NCI-H187 (cell line): ENCODE results near the gene TXN2.
"Not testable (repeated sequence)": the region's sequence is repeated elsewhere in the genome, so short reads cannot be mapped to it uniquely, and the experiment has no call there.

Experiments
- DNase-seq, 2 experiments: peaks; one replicate each; lab custom pipeline; 2025; lab: John Stamatoyannopoulos, UW

The TXN2 gene, protein sequence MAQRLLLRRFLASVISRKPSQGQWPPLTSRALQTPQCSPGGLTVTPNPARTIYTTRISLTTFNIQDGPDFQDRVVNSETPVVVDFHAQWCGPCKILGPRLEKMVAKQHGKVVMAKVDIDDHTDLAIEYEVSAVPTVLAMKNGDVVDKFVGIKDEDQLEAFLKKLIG

DNA sequence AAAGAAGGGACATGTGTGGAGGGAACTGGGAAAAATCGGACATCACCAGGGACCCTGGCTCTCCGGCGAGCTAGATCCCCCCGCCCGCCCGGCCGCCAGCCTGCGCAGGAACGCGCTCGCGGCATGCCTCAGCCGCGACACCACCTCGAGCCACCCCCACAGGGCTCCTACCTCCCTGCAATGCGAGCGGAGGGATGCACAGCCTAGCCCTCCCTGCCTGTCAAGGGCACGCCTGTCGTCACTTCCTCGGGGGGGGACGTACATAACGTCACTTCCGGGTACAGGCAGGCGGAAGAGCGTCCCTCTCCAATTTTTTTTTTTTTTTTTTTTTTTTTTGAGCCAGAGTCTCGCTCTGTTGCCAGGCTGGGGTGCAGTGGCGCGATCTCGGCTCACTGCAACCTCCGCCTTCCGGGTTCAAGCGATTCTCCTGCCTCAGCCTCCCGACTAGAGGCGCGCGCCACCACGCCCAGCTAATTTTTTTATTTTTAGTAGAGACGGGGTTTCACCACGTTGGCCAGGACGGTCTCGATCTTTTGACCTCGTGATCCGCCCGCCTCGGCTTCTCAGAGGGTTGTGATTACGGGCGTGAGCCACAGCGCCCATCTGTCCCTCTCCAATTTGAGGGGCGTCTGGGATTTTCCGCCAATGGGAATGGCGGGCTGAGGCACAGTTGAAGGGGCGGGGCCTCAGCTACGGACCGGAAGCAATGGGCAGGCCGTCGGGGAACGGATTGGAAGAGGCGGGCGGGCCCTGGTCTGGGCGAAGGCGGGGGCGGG lies at the start of gene TXN2:
TXN2 (minus strand) TSS at position 248 of the 776 bp plus-strand sequence. CDS start 803 bp downstream, outside the sequence.
- peak; percentile 55 to 73 for DNase-seq

DNA sequence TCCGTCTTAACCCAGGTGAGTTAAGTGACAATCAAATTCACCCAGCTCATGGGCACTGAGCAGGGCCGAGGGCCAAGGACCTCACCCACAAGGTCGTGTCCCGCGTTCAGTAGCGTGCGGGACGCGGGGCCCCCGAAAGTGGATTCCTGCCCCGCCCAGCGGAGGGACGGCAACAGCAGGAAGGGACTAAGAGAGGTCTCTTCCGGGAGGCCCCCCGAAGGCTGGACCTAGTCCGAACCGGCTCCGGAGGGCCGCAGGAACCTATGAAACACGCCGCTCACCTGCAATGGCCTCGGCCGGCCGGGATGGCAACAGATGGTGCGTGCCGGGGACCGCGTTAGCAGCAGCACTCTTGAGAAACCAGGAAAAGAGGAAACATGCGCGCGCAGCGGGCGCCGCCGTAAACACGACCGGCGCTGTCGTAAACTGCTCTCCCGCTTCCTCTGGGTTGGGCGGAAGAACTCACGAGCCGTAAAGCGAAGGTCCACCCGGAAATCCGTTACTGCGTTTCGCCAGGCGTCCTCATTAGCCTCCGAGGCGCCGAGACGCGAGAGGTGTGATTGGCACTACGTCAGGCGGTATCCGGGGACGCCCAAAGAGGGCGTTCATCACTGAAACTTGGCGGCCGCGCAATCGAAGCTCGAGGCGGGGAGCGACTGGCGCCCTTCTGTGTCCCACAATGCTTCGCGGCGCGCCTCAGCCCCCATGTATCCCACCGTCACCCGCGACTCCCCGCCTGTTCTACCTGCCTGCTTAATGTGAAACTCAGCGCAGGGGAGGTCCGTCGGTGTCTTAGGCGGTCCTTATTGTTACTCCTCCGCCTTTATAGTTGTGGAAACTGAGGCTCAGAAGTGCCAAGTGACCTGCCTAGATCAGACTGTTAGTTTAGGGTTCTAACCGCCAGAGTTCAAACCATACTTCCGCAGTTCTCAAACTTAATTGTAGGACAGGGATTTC lies 47.6 kb upstream of the TXN2 start, which contains the start of gene EIF3D:
EIF3D (minus strand) TSS at position 372 of the 957 bp plus-strand sequence. CDS start 3,045 bp downstream, outside the sequence.
- peak; percentile 88 to 93 for DNase-seq

DNA sequence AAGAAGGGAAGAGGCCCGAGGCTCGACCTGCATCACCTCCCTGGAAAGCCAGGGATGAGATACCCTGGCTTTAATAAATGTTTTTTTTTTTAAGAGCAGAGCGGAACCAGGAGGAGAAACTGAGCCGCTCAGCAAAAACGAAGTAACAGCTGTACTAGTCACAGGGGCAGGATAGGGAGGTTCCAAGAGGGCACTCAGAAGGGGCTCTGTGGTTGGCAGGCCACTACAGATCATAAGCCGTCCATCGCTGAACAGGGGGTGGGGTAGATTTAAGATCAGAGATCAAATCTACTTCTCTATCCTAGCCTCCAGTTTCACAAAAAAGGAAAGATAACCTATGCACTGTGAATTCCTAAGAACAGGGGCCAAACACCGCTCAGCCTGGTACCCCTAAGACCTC lies 46.9 kb upstream of the TXN2 start:
- no peak for DNase-seq

DNA sequence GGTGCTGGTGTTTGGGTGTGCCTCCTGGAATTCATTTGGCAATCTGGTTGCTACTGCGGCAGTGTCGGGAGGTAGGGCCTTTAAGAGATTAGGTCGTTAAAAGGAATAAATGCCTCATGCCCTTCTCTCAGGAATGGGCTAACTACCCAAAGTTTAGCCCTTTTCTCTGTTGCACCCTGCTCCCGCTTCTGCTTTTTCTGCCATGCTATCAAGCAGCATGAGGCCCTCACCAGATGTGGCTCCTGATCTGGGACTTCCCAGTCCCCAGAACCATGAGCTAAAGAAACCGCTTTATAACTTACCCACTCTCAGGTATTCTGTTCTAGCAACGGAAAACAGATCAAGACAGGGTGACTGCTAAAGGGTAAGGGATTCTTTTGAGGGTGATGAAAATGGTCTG lies 41.2 kb upstream of the TXN2 start:
- DNase-seq = no peak

DNA sequence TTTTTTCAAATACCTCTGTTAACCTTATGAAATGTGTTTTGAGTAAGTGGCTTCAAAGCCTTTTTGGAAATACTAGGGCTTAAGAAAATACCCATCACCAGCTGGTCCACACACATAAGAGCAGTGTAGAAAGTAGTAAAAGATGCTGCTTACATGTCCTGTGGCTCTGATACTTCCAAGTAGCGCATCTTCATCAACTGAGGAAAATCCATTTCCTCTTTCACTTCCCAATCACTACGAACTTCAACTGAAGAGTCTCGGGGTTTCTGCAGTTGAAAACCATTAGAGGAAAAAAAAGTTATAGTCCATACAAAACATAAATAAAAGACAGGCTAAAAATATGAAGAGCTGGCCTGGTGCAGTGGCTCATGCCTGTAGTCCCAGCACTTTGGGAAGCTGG lies 39.0 kb upstream of the TXN2 start:
- DNase-seq = no peak

DNA sequence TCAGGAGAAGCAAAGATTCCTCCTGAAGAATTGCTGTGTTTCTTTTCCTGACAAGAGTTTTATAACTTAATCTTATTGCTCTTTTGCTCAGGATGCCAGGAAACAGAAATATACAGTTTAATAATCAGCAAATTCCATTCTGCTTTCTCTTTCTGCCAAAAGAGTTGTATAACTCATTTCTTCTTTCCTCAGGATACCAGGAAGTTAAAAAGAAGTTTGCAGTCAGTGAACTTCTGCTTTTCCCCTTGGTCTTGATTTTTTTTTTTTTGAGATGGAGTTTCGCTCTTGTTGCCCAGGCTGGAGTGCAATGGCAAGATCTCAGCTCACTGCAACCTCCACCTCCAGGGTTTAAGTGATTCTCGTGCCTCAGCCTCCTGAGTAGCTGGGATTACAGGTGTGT lies 38.5 kb upstream of the TXN2 start:
- DNase-seq = not testable (repeated sequence)

DNA sequence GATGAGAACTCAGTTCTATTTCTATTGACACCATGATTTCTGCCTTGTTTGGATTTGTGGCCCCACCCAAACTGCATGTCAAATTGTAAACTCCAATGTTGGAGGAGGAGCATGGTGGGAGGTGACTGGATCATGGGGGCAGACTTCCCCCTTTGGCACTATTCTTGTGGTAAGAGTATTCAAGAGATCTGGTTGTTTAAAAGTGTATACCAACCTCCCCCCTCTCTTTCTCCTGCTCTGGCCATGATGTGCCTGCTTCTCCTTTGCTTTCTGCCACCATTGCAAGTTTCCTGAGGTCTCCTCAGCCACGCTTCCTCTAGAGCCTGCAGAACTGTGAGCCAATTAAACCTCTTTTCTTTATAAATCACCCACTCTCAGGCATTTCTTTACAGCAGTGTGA lies 33.3 kb upstream of the TXN2 start:
- DNase-seq = no peak

DNA sequence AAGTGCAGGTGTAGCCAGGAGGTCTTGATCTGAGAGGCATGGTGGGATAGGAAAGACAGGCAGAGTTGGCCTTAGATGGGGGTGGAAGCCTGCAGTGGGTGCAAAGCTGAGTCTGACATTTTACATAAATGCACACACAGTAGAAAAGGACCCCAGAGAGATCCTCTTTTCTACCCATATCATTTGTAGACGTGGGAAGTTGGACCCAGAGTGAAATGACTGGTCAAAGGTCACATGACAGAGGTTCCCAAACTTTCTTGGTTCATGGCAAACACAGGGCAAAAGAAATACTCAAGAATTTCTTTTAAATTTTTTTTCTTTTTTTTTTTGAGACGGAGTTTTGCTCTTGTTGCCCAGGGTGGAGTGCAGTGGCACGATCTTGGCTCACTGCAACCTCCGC lies 31.6 kb upstream of the TXN2 start:
- no peak for DNase-seq

DNA sequence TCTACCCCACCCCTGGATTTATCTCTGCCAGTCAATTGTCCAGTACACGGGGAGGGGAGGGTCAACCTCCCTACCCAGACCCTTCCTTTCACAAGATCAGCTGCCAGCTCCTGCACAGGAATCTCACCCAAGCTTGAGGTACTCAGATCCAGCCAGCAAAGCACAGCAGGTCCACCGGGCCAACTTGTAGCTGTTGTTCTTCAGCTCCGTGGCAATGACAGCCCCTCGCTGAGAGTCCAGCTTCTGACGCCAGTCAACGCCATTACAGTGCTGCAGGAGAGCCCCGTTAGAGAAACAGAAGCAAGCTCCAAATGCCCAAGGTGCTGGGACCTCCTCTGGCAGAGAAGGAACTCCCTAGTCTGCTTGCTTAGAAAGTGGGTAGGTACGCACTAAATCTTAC lies 30.9 kb upstream of the TXN2 start:
- no peak for DNase-seq

DNA sequence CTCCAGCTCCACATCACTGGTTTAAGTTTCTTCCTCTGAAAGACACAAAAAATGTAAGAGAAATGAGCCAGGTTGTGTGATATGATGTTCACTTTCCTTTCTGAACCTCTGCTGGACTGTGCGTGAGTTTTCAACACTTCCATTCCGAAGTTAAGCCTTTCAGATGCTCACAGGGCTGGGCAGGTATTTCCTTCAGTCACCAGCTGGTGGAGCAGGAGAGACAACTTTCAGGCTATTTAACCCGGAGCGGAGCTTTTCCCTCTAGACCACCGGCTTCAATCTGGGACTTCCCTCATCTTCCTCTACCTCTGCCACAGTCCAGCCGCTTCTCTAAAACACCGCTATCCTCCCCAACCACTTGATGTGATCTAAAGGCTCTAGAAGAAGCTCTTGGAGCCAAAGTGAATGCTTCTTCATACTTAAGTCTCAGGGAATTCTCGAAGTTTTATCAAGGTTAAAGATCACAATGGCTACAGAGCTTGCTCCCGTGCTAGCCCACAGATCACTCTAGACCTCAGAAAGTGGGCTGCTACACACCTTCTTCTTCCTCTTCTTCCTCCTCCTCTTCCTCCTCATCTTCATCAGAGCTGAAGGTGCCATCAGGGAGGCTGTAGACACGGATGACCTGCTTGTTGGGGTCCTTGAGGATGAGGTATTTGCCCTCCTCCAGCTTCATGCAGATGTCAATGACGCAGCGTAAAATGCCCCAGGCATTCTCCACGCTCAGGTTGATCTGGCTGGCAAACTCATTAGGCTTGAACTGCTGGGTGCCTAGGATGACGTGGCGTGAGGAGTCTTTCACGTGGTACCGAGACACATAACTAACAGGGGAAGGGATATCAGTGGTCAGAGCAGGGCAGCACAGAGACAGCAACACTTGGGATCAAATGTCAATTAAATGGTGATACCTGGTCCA lies 29.8 kb upstream of the TXN2 start:
- peak in 1 of 2 experiments; percentile 18 for DNase-seq

DNA sequence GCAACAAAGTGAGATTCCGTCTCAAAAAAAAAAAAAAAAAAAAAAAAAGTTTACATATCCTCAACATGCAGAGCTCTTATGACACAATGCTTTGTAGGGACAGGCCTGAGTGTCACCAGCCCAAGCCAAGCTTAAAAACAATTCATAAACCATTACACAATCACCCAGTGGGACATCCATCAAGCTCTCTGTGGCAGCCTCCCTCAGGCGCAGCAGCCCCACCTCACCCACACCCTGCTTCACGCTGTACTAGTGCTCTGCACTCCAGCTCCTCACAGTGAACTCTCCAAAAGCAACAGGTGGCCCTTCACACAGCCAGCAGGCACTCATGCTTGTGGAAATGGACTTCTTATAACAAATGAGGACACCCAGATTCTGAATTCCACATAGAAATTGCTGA lies 28.9 kb upstream of the TXN2 start:
- DNase-seq = peak; percentile 52 to 81

DNA sequence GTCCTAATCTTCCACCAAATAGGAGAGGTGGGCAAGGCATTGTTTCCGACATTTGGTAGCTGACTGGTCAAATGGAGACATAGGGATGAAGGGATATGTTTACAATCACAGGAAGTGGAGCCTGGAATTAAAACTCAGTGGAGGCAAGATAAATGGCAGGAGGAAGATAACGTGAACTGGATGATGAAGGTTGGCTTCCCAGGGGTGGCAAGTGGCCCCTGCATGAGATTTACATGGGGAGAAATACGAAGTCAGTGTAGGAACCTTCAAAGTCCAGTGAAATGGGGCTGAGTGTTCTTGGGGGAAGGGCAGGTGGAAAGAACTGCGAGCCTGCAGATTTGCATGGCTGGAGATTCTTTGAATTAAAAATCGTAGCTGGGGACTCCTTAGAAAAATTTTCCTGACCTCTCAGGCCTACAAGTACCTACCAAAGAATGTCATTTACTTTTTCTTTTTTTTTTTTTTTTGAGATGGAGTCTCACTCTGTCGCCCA lies 26.1 kb upstream of the TXN2 start:
- no peak for DNase-seq

DNA sequence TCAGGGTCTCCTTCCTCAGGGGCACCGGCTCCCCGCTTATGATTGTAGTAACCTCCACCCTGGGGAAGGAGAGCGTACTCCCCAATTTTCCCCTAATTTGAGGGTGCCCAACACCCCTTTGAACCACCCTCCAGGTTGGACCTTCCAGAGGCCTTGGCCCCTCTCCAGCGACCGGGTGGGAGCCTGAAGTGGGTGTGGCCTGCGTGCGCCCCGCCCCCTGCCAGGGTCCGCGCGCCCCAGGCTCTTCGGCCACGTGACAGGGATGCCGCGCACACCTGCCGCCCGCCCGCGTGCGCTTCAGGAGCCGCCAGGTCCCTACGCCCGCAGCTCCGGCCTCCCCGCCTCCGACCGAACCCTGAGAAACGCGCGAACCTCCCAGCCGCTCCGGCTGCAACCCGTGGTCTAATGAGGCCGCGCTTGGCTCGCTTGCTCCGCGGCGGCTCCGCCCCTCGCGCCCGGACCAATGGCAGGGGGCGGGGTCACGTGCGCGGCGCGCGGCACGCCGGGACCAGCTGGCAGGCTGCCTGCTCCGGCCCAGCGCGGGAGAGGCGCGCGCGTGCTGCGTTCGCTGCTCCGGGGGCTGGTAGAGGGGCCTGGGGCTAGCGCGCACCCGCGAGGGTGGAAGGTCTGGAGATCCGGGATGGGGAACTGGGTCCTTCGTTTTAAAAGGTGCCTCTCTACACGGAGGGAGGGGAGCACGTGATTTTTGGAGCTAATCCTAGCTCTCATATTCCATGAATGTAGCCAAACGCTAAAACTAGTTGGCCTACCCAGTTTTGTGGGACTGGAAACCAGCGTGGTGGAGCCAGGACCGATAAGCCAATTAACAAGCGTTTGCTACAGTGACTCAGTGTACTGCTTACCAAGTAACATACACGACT lies 25.4 kb upstream of the TXN2 start, which contains the start of gene FOXRED2:
FOXRED2 (minus strand) TSS at position 404 of the 881 bp plus-strand sequence. CDS start 618 bp downstream, outside the sequence.
- DNase-seq = peak; percentile 53 to 79

DNA sequence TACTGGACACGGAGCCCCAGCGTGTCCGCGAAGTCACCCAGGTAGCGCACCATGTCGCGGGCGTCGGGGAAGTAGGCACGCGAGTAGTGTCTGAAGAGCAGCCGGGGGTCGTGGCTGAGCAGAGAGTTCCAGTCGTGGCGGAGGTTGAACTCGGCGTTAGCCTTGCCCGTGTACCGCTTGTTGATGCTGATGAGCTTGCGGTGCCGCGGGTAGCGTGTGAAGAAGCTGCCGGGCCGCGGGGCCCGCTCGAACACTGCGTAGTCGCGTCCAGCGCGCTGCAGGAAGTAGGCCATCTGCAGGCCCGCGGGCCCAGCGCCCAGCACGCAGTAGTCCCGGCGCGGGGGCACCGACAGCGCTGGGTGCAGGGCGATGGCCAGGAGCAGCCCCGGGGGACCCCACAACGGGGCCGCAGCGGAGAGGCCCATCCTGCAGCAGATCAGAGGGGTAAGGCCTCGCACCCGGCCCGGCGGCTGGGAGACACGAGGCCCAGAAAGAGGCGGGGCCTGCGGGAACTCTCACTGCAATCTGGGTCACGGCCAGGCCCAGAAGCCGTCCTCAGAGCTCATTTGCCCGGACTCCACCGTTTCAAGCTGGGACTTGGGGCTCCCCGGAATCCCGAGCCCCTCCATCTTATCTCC lies 24.7 kb upstream of the TXN2 start:
- DNase-seq = no peak

DNA sequence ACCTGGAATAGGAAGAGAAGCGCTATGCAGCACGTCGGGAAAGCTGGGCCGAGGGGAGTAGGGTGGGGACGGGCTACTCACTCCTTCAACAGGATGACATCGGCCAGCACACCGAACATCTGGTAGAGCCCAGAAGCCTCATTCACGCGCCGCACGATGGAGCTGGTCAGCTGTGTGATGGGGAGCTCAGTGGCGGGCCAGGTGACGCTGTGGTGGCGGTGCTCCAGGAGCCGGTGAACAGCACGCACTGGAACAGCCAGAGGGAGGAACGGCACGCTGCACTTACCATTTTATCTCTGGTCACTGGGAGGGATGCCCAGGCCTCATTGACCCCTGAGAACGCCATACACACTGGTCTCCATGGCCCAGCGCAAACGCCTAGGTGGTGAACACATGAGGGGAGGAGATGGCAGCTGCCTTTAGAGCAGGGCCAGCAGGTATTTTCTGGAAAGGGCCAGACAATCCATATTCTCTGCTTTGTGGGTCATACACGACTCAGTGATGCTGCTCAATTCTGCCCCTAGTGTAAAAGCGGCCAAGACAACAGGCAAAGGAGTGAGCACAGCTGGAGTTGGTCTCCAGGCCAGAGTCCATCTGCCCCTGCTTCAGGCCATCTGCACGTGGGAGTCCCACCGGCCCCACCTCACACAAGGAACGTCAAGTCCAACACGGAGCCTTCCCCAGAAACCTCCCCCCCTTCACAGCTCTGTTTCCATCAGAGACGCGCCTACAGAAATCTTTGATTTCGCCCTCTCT lies 16.6 kb upstream of the TXN2 start:
- no peak for DNase-seq

DNA sequence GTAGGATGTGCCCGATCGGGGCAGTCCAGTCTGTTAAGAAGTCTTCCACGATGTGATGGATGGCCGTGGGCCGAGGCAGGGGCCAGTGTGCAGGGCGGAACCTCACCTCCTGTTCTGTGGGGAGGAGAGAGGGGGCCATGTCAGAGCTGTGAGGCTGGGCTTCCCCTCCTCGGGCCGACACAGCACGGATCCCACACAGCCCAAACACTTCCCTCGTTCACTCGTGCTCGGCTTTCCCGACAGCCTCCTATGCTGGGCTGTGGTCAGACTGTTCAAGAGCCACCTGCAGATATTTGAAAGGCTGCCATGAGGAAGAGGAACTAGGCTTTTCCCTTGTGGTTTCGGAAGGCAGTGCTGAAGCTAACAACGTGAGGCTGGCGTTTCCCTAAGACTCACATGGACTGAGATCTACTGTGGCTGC lies 12.3 kb upstream of the TXN2 start:
- no peak for DNase-seq

DNA sequence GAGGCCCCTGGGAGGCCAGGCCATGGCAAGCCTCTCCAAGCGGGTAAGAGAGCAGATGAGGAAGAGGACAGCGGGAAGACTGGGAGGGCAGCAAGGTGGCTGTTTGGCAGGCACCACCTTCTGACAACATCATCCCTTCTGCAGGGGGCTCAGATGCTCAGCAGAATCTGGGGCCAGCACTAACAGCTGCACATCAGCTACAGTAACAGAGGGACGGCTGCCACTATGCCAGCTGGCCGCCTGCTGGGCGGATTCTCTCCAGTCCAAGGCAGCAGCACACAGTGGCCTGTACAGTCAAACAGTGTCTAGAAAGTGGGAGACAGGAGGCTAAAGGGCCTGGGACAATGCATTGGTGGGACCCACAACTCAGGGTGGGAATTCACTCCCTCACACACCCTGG lies 10.7 kb upstream of the TXN2 start:
- no peak for DNase-seq

DNA sequence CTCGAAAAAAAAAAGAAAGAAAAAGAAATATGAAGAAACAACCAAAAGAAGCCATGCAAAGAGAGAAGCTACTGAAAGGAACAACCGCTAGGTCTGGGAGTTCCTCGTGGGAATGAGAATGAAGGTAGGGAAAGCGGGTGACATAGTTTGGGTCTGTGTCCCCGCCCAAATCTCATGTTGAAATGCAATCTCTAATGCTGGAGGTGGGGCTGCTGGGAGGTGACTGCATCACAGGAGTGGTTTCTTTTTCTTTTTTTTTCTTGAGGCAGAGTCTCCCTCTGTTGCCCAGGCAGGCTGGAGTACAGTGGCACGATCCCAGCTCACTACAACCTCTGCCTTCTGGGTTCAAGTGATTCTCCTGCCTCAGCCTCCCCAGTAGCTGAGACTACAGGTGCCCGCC lies 9.7 kb upstream of the TXN2 start:
- no peak for DNase-seq
